Colonic mucosa (tissue), 4 donors: Measurements from ENCODE around the gene RAD51B. TPM values are rescaled to one million over a fixed set of nuclear protein-coding genes. Genes with fewer than 3 reads are reported as not detected.

Source experiments
- DNase-seq: peaks from one replicate; pipeline ENCODE4 v3.0.0-alpha.2; 2020
- H3K27ac ChIP-seq: fragments of 200-600 bp; one replicate; pipeline ENCODE4 v1.8.0; 2021
- H3K27me3 ChIP-seq: fragments of 200-600 bp; one replicate; pipeline ENCODE4 v1.8.0; 2021
- H3K36me3 ChIP-seq: fragments of 200-600 bp; one replicate; pipeline ENCODE4 v1.8.0; 2021
- H3K4me1 ChIP-seq: fragments of 200-600 bp; one replicate; pipeline ENCODE4 v1.8.0; 2021; ENCODE audit warnings: mild to moderate bottlenecking
- H3K4me3 ChIP-seq: fragments of 200-600 bp; one replicate; pipeline ENCODE4 v1.8.0; 2021
- H3K9ac ChIP-seq, 2 donors: one replicate each; pipeline ENCODE4 v1.7.0; 2013; ENCODE audit warnings: control low read depth in 2 of 2, low read depth in 2 of 2, low read length in 2 of 2
- H3K9me3 ChIP-seq: fragments of 200-600 bp; one replicate; pipeline ENCODE4 v1.8.0; 2021
- intact Hi-C: fragments of 100-400 bp; cut with DNase I; formaldehyde crosslinking; loops from one replicate; pipeline ENCODE4 v1.14.1; 2022
- total RNA-seq, 2 donors: library from RNA; stranded (reverse); fragmentation: NEBNext Ultra II Directional in 1 of 2; extraction: Animal tissue kit (Norgen Biotek cat#: 25700) in 1 of 2; gene quantifications; one replicate each; pipeline ENCODE4 v1.2.1, GENCODE V29; 2021
- TF ChIP-seq, protein P1 (sequence below): fragments of 200-600 bp; IDR thresholded peaks from one replicate; pipeline ENCODE4 v1.8.0; 2022; ENCODE audit warnings: antibody characterized with exemption, mild to moderate bottlenecking
- donor health status: healthy.
- donor health status: DM: no; HTN: no; CAD: no.
- donor health status: DM: no; HTN: no; CAD: no.

RAD51B gene
- total RNA-seq, 2 donors from 2014 or later = 12.7 to 22.0 TPM

DNA sequence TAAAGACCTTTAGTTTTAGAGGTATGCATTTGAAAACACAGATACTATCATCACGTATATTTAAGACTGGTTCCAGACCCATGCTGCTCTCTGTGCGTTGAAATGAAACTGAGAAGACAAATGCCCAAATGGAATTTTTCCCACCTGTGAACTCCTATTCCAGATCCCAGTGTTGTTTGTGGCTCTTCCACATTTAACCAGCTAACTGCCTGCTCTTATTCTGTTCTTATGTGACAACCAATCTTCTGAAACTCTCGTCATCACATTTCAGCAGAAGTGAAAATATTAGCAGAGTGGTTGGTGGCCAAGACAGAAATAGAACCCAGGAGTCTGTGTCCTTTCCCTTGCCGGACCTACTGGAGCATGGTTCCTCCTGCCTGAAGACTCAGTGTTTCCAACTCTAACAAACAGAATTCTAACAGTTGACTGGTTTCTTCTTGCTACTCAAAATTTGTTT is 460.2 kb downstream of the RAD51B start:
- Histone ChIP-seq H3K27ac (no peak overlapping the region), H3K4me3 (no peak overlapping the region)
- intact Hi-C loops = no loop called here

DNA sequence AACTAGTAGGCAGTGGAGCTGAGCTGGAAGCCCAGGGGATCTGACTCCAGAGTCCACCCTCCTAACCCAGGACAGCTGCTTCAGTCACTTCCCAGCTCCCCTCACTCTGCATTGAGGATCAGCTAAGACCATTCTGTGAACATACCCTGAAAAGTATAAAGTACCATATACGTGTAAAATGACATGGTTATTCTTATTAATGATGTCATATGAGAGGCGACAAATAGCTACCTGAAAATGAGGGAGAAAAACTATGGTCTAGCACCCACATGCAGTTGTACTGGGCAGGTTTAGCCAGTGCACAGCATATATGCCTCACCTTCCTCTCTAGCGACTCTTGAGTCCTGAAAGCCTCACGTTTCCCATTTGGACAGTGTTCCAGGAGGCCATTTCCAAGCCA is 461.9 kb downstream of the RAD51B start:
- TF ChIP-seq, protein P1, sequence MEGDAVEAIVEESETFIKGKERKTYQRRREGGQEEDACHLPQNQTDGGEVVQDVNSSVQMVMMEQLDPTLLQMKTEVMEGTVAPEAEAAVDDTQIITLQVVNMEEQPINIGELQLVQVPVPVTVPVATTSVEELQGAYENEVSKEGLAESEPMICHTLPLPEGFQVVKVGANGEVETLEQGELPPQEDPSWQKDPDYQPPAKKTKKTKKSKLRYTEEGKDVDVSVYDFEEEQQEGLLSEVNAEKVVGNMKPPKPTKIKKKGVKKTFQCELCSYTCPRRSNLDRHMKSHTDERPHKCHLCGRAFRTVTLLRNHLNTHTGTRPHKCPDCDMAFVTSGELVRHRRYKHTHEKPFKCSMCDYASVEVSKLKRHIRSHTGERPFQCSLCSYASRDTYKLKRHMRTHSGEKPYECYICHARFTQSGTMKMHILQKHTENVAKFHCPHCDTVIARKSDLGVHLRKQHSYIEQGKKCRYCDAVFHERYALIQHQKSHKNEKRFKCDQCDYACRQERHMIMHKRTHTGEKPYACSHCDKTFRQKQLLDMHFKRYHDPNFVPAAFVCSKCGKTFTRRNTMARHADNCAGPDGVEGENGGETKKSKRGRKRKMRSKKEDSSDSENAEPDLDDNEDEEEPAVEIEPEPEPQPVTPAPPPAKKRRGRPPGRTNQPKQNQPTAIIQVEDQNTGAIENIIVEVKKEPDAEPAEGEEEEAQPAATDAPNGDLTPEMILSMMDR = no peak
- Histone ChIP-seq H3K27ac (no peak overlapping the region), H3K4me3 (no peak overlapping the region), H3K4me1 (peaks cover 5% of the 10 kb centered on the region), H3K36me3 (no peaks in the 10 kb centered on the region), H3K27me3 (no peaks in the 10 kb centered on the region), H3K9ac (no peak overlapping the region), H3K9me3 (no peaks in the 10 kb centered on the region)
- intact Hi-C loops = no loop called here
- no peak for DNase-seq

More for the DNA sequence above, 460.2 kb downstream of the RAD51B start:
- DNase-seq = no peak
- no peaks in the 10 kb centered on the region for H3K27me3 ChIP-seq
- no peak overlapping the region for H3K9ac ChIP-seq
- no peaks in the 10 kb centered on the region for H3K36me3 ChIP-seq
- TF ChIP-seq, protein P1 = no peak
- no peaks in the 10 kb centered on the region for H3K9me3 ChIP-seq
- no peaks in the 10 kb centered on the region for H3K4me1 ChIP-seq

DNA sequence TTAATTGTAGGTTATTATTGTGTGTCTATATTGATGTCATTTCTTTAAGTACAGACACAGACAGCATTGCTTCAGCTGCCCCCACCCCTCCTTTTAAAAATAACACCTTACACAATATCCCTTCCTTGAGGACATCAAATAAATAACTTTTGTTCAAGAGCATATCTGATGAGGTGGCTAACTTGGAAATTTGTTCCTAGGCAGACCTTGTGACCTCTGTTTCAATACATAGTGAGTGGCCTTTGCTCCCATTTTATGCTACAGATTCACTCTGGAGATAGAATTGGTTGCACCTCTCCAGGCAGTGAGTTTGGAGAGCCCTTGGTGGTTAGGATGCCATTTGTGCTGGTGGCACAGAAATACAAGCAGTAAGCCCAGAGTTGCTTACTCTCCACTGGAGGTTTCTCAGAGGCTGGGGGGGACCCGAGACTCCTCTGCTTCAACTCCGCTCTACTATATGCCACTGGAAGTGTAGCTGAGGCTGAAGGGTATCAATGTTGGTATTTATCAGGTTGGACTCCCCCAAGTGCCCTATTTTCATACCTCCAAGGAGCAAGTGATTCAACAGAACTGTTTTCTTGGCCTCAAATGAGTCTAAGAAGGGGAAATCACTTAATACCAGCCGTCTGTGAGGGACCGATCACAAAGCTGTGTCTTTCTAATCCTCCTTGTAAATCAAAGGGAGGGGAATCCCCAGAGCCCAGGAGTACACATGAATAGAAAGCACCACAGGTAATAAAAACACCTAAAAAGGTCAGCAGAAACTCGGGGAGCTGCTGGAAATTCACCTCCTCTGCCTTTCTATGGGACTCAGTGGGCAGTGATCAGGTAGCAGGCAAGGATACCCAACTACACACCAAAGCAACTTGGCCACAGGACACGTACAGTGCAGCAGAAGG is 463.1 kb downstream of the RAD51B start:
- no peak for DNase-seq
- H3K36me3 ChIP-seq = no peaks in the 10 kb centered on the region
- peak overlapping the region; percentile 19 for H3K27ac ChIP-seq
- no peaks in the 10 kb centered on the region for H3K27me3 ChIP-seq
- intact Hi-C loops = no loop called here
- H3K4me1 ChIP-seq = peaks cover 5% of the 10 kb centered on the region
- H3K9ac ChIP-seq = no peak overlapping the region
- no peak overlapping the region for H3K4me3 ChIP-seq
- H3K9me3 ChIP-seq = no peaks in the 10 kb centered on the region
- TF ChIP-seq, protein P1 = no peak

DNA sequence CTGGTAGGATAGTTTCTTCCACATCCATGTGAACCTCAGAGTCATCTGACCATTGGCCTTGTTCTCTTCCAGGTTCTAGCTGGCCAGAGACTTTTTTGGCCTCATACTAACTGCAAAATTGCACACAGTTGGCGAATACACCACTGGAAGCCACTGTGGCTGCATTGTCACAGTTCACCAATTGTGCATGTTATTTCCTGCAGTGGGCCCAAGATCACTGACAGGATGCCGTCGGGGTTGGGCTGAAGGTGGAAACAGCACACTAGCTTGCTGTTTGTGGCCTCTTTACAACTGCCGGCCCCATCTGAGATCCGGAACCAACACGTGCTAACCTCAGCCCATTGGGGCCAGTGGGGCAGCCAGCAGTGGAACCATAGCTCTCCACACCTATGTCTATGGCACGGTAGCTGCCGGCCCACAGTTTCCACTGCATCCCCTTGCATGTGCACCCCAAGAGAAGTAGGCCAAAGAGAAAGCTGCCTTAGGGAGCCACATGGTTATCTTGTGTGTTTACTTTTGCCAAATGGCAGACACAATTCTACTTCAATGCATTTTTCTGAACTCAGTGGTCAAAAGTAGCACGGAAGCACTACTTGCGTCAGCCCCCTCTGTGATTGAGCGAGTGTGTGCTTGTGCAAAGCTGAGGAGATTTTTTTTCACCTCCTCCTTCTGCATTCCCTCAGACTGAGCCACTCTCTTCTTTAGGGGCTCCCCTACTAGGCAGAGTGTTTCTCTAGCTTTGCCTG is 464.0 kb downstream of the RAD51B start:
- Histone ChIP-seq H3K9me3 (no peaks in the 10 kb centered on the region), H3K27ac (peak overlapping the region; percentile 19), H3K36me3 (no peaks in the 10 kb centered on the region), H3K27me3 (no peaks in the 10 kb centered on the region), H3K4me3 (no peak overlapping the region), H3K4me1 (peaks cover 5% of the 10 kb centered on the region), H3K9ac (no peak overlapping the region)
- DNase-seq = no peak
- intact Hi-C loops = no loop called here
- TF ChIP-seq, protein P1 = no peak

DNA sequence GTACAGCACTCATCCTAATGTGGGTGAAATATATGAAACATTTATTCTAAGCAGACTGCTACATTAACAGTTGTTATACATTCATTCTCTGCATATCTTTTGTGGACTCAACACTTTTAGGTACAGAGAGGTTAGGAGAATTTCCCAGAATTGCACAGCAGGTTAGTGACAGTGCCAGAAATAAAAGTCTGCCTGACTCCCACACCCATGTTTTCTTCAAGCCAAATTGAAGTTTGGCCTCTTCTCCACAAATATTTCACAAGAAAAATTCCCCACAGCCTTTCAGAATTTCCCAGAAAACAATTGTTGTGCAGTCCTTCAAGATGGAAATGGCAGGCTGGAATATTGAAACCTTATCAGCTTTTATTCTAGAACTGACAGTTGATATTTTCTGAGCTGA is 464.8 kb downstream of the RAD51B start:
- H3K36me3 ChIP-seq = no peaks in the 10 kb centered on the region
- peaks cover 5% of the 10 kb centered on the region for H3K4me1 ChIP-seq
- DNase-seq = no peak
- no peak overlapping the region for H3K4me3 ChIP-seq
- H3K9me3 ChIP-seq = no peaks in the 10 kb centered on the region
- H3K9ac ChIP-seq = no peak overlapping the region
- no peaks in the 10 kb centered on the region for H3K27me3 ChIP-seq
- peak overlapping the region; percentile 10 for H3K27ac ChIP-seq
- TF ChIP-seq, protein P1 = no peak
- intact Hi-C loops = no loop called here
